SK-N-SH treated with all-trans-retinoic acid at 6 μM for 48 hours (cell line): ENCODE results near the gene GALNT12.

Experiments
- ATAC-seq: fragments of 200-7000 bp; cut with Tn5 transposase; 3 replicates; pipeline ENCODE4 v1.9.1; 2020; ENCODE audit warnings: mild to moderate bottlenecking, moderate library complexity
- ARNTL ChIP-seq: fragments of 450-650 bp; formaldehyde crosslinking; IDR thresholded peaks from 2 replicates; pipeline ENCODE4 v1.5.0; 2020; ENCODE audit warnings: low read depth, mild to moderate bottlenecking, moderate library complexity, borderline replicate concordance
- BACH2 ChIP-seq: fragments of 250-450 bp; sonication (Bioruptor Pico); IDR thresholded peaks from 2 replicates; pipeline ENCODE4 v1.9.0; 2021; ENCODE audit warnings: mild to moderate bottlenecking, borderline replicate concordance
- CSDC2 ChIP-seq: fragments of 250-450 bp; sonication (Bioruptor Pico); IDR thresholded peaks from 2 replicates; pipeline ENCODE4 v1.5.0; 2020; ENCODE audit warnings: mild to moderate bottlenecking, moderate library complexity
- ESRRG ChIP-seq: fragments of 250-450 bp; sonication (Bioruptor Pico); IDR thresholded peaks from 2 replicates; pipeline ENCODE4 v1.6.1; 2021; ENCODE audit warnings: mild to moderate bottlenecking
- ISL1 ChIP-seq: fragments of 250-450 bp; sonication (Bioruptor Pico); IDR thresholded peaks from 2 replicates; pipeline ENCODE4 v2.1.2; 2022; ENCODE audit warnings: mild to moderate bottlenecking, moderate library complexity
- OSR1 ChIP-seq: fragments of 250-450 bp; sonication (Bioruptor Pico); IDR thresholded peaks from 2 replicates; pipeline ENCODE4 v1.8.0; 2022; ENCODE audit warnings: moderate library complexity, mild to moderate bottlenecking, inconsistent platforms
- PPARA ChIP-seq: fragments of 250-450 bp; sonication (Bioruptor Pico); IDR thresholded peaks from 2 replicates; pipeline ENCODE4 v1.5.0; 2020; ENCODE audit warnings: mild to moderate bottlenecking, borderline replicate concordance
- RARB ChIP-seq: fragments of 250-450 bp; sonication (Bioruptor Pico); IDR thresholded peaks from 2 replicates; pipeline ENCODE4 v1.8.0; 2021; ENCODE audit warnings: mild to moderate bottlenecking, moderate library complexity
- SNAI2 ChIP-seq: fragments of 250-450 bp; sonication (Bioruptor Pico); IDR thresholded peaks from 2 replicates; pipeline ENCODE4 v1.5.0; 2020; ENCODE audit warnings: mild to moderate bottlenecking, moderate library complexity
- TCF4 ChIP-seq: fragments of 250-450 bp; sonication (Bioruptor Pico); IDR thresholded peaks from 2 replicates; pipeline ENCODE4 v1.8.0; 2021; ENCODE audit warnings: mild to moderate bottlenecking, moderate library complexity, borderline replicate concordance
- ZC3H10 ChIP-seq: fragments of 250-450 bp; sonication (Bioruptor Pico); IDR thresholded peaks from 2 replicates; pipeline ENCODE4 v1.5.1; 2021; ENCODE audit warnings: mild to moderate bottlenecking, moderate library complexity
- ZFP3 ChIP-seq: fragments of 250-450 bp; sonication (Bioruptor Pico); IDR thresholded peaks from 2 replicates; pipeline ENCODE4 v1.5.0; 2020; ENCODE audit warnings: mild to moderate bottlenecking, moderate library complexity
- ZFP30 ChIP-seq: fragments of 450-650 bp; formaldehyde crosslinking; IDR thresholded peaks from 2 replicates; pipeline ENCODE4 v1.5.0; 2022; ENCODE audit warnings: mild to moderate bottlenecking, moderate library complexity
- ZNF565 ChIP-seq: fragments of 450-650 bp; formaldehyde crosslinking; conservative IDR thresholded peaks from 2 replicates; pipeline ENCODE4 v1.5.0; 2020; ENCODE audit warnings: low read depth, mild to moderate bottlenecking, moderate library complexity
- ZNF70 ChIP-seq: fragments of 450-650 bp; formaldehyde crosslinking; IDR thresholded peaks from 2 replicates; pipeline ENCODE4 v1.5.0; 2020; ENCODE audit warnings: mild to moderate bottlenecking, moderate library complexity
- ZNF8 ChIP-seq: fragments of 450-650 bp; formaldehyde crosslinking; IDR thresholded peaks from 2 replicates; pipeline ENCODE4 v1.5.0; 2020; ENCODE audit warnings: mild to moderate bottlenecking, moderate library complexity
- TF ChIP-seq, protein P1 (sequence below): fragments of 250-450 bp; sonication (Bioruptor Pico); IDR thresholded peaks from 2 replicates; pipeline ENCODE4 v1.5.1; 2021; ENCODE audit warnings: mild to moderate bottlenecking, moderate library complexity
- TF ChIP-seq, protein P2 (sequence below): fragments of 250-450 bp; sonication (Bioruptor Pico); IDR thresholded peaks from 2 replicates; pipeline ENCODE4 v1.8.0; 2020; ENCODE audit warnings: mild to moderate bottlenecking, moderate library complexity, borderline replicate concordance
- TF ChIP-seq, protein P3 (sequence below): fragments of 250-450 bp; sonication (Bioruptor Pico); IDR thresholded peaks from 2 replicates; pipeline ENCODE4 v1.8.0; 2021; ENCODE audit warnings: low read depth, mild to moderate bottlenecking, moderate library complexity, borderline replicate concordance
- TF ChIP-seq, protein P4 (sequence below): fragments of 250-450 bp; sonication (Bioruptor Pico); IDR thresholded peaks from 2 replicates; pipeline ENCODE4 v1.5.1; 2020; ENCODE audit warnings: low read depth, mild to moderate bottlenecking, moderate library complexity
- TF ChIP-seq, protein P5 (sequence below): fragments of 250-450 bp; sonication (Bioruptor Pico); IDR thresholded peaks from 2 replicates; pipeline ENCODE4 v1.5.0; 2020; ENCODE audit warnings: mild to moderate bottlenecking, moderate library complexity

The GALNT12 gene

DNA sequence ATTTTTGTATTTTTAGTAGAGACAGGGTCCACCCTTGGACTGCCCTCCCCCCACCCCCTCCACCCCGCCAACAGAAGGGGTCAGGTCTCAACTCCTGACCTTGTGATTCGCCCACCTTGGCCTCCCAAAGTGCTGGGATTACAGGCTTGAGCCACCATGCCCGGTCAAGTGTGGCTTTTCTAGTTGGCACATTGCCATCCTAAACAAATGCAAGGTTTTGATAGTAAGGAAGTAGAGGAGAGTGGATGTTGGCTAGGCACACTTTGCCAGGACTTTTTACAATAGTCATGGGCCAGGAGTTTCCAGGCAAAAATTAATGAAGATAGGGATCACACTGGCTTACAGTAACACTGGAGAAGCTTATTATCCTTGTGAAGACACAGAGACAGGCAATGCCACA is 62.4 kb downstream of the GALNT12 start:
- no peak for ATAC-seq
- no peak for TF ChIP-seq ISL1 (CRISPR knock-in tag)
- TF ChIP-seq ZNF8: no peak
- TF ChIP-seq OSR1 (CRISPR knock-in tag): no peak
- no peak for TF ChIP-seq ZFP3 (CRISPR knock-in tag)
- no peak for TF ChIP-seq RARB (CRISPR knock-in tag)
- no peak for TF ChIP-seq ZNF70
- no peak for TF ChIP-seq PPARA (CRISPR knock-in tag)
- TF ChIP-seq ZNF565: no peak
- TF ChIP-seq, protein P1, sequence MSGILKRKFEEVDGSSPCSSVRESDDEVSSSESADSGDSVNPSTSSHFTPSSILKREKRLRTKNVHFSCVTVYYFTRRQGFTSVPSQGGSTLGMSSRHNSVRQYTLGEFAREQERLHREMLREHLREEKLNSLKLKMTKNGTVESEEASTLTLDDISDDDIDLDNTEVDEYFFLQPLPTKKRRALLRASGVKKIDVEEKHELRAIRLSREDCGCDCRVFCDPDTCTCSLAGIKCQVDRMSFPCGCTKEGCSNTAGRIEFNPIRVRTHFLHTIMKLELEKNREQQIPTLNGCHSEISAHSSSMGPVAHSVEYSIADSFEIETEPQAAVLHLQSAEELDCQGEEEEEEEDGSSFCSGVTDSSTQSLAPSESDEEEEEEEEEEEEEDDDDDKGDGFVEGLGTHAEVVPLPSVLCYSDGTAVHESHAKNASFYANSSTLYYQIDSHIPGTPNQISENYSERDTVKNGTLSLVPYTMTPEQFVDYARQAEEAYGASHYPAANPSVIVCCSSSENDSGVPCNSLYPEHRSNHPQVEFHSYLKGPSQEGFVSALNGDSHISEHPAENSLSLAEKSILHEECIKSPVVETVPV (CRISPR knock-in tag): no peak
- no peak for TF ChIP-seq ESRRG (CRISPR knock-in tag)
- TF ChIP-seq CSDC2: no peak
- TF ChIP-seq, protein P2, sequence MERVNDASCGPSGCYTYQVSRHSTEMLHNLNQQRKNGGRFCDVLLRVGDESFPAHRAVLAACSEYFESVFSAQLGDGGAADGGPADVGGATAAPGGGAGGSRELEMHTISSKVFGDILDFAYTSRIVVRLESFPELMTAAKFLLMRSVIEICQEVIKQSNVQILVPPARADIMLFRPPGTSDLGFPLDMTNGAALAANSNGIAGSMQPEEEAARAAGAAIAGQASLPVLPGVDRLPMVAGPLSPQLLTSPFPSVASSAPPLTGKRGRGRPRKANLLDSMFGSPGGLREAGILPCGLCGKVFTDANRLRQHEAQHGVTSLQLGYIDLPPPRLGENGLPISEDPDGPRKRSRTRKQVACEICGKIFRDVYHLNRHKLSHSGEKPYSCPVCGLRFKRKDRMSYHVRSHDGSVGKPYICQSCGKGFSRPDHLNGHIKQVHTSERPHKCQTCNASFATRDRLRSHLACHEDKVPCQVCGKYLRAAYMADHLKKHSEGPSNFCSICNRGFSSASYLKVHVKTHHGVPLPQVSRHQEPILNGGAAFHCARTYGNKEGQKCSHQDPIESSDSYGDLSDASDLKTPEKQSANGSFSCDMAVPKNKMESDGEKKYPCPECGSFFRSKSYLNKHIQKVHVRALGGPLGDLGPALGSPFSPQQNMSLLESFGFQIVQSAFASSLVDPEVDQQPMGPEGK (CRISPR knock-in tag): no peak
- TF ChIP-seq, protein P3, sequence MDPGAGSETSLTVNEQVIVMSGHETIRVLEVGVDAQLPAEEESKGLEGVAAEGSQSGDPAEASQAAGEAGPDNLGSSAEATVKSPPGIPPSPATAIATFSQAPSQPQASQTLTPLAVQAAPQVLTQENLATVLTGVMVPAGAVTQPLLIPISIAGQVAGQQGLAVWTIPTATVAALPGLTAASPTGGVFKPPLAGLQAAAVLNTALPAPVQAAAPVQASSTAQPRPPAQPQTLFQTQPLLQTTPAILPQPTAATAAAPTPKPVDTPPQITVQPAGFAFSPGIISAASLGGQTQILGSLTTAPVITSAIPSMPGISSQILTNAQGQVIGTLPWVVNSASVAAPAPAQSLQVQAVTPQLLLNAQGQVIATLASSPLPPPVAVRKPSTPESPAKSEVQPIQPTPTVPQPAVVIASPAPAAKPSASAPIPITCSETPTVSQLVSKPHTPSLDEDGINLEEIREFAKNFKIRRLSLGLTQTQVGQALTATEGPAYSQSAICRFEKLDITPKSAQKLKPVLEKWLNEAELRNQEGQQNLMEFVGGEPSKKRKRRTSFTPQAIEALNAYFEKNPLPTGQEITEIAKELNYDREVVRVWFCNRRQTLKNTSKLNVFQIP (CRISPR knock-in tag): no peak
- TF ChIP-seq TCF4 (CRISPR knock-in tag): no peak
- TF ChIP-seq ZC3H10: no peak
- TF ChIP-seq SNAI2: no peak
- TF ChIP-seq, protein P4, sequence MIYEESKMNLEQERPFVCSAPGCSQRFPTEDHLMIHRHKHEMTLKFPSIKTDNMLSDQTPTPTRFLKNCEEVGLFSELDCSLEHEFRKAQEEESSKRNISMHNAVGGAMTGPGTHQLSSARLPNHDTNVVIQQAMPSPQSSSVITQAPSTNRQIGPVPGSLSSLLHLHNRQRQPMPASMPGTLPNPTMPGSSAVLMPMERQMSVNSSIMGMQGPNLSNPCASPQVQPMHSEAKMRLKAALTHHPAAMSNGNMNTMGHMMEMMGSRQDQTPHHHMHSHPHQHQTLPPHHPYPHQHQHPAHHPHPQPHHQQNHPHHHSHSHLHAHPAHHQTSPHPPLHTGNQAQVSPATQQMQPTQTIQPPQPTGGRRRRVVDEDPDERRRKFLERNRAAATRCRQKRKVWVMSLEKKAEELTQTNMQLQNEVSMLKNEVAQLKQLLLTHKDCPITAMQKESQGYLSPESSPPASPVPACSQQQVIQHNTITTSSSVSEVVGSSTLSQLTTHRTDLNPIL (CRISPR knock-in tag): no peak
- no peak for TF ChIP-seq BACH2 (CRISPR knock-in tag)

DNA sequence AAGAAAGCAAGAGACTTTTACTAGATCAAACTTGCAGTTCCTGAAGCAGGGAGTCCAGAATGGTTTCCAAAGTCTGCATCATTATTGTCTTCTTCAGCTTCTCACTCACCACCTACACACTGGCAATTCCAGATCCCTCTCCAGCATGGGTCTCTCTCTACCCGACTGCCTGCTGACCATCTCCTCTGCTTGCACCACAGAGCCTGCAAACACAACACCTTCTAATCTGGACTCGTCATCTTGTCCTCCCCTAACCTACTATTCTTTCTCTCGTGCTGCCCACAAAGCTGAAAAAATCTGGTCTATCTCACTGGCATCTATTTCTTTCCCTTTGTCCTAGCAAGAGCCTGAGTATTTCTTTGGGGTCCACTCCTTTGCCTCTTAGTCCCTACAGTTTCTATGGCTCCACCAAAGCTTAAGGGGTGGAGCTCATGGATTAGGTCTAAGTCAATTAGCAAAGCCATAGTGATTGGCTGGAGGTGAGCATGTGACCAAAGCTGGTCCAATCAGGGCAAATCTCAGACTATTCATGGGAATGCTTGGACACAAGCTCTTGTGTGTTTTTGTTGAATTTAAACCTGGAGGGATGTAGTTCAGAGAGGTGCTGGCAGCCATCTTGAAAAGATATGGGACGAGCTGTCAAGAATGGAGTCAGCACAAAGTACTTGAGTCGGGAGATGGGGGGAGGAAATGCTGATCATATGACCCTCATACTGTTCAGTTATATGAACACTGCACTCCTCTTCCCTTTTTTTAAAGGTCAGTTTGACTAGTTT is 63.5 kb downstream of the GALNT12 start:
- no peak for TF ChIP-seq TCF4 (CRISPR knock-in tag)
- no peak for TF ChIP-seq CSDC2
- TF ChIP-seq PPARA (CRISPR knock-in tag): no peak
- no peak for TF ChIP-seq RARB (CRISPR knock-in tag)
- TF ChIP-seq, protein P5, sequence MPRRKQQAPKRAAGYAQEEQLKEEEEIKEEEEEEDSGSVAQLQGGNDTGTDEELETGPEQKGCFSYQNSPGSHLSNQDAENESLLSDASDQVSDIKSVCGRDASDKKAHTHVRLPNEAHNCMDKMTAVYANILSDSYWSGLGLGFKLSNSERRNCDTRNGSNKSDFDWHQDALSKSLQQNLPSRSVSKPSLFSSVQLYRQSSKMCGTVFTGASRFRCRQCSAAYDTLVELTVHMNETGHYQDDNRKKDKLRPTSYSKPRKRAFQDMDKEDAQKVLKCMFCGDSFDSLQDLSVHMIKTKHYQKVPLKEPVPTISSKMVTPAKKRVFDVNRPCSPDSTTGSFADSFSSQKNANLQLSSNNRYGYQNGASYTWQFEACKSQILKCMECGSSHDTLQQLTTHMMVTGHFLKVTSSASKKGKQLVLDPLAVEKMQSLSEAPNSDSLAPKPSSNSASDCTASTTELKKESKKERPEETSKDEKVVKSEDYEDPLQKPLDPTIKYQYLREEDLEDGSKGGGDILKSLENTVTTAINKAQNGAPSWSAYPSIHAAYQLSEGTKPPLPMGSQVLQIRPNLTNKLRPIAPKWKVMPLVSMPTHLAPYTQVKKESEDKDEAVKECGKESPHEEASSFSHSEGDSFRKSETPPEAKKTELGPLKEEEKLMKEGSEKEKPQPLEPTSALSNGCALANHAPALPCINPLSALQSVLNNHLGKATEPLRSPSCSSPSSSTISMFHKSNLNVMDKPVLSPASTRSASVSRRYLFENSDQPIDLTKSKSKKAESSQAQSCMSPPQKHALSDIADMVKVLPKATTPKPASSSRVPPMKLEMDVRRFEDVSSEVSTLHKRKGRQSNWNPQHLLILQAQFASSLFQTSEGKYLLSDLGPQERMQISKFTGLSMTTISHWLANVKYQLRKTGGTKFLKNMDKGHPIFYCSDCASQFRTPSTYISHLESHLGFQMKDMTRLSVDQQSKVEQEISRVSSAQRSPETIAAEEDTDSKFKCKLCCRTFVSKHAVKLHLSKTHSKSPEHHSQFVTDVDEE (CRISPR knock-in tag): no peak
- TF ChIP-seq ZC3H10: no peak
- TF ChIP-seq ZFP30 (CRISPR knock-in tag): no peak
- TF ChIP-seq, protein P2 (CRISPR knock-in tag): no peak
- TF ChIP-seq ESRRG (CRISPR knock-in tag): no peak
- TF ChIP-seq, protein P3 (CRISPR knock-in tag): no peak
- no peak for TF ChIP-seq ISL1 (CRISPR knock-in tag)
- TF ChIP-seq, protein P1 (CRISPR knock-in tag): no peak
- TF ChIP-seq ZNF8: no peak
- TF ChIP-seq, protein P4 (CRISPR knock-in tag): no peak
- no peak for TF ChIP-seq OSR1 (CRISPR knock-in tag)
- TF ChIP-seq ZNF70: no peak
- TF ChIP-seq SNAI2: no peak
- TF ChIP-seq BACH2 (CRISPR knock-in tag): no peak
- no peak for TF ChIP-seq ARNTL (CRISPR knock-in tag)
- TF ChIP-seq ZNF565: no peak
- ATAC-seq: no peak
